ENCODE data around the gene MAGEC1. TPM values are rescaled to one million over a fixed set of nuclear protein-coding genes. Genes with fewer than 3 reads are reported as not detected.

MAGEC1 gene
- not detected in 2 replicates for total RNA-seq

GRCh38 chrX:141903400-141904155 is at the start of gene MAGEC1:
MAGEC1 (plus strand) TSS chrX:141903894; CDS start chrX:141905073, 1,179 bp downstream.

Other genes starting within 250 kb of the MAGEC1 start
- gene SPANXD, start 205.2 kb upstream of the MAGEC1 start, total RNA-seq: not detected in 2 replicates
- gene MAGEC3, start 65.6 kb upstream of the MAGEC1 start, total RNA-seq: not detected in 2 replicates

Measured in smooth muscle cell of the pulmonary artery (primary cell).